PFSK-1 (cell line): ENCODE data around the gene CABP4.
A peak's percentile ranks its signal among the peaks of the same experiment; 100 is the strongest.

Source experiments
- FOXP2 ChIP-seq: optimal IDR thresholded peaks from 2 replicates; pipeline ENCODE3; 2011; ENCODE audit warnings: borderline replicate concordance, control low read depth, inconsistent platforms; ENCODE audit not compliant: insufficient read depth; ENCODE audit errors: extremely low read length, extremely low read depth
- POLR2AphosphoS5 ChIP-seq: IDR thresholded peaks from 2 replicates; pipeline ENCODE4 v1.6.1; 2012; ENCODE audit warnings: low read depth, mild to moderate bottlenecking, control low read depth, low read length, moderate library complexity
- REST ChIP-seq, 2 experiments: IDR thresholded peaks; 2 replicates each; pipeline versions ENCODE4 v1.6.1 to v1.8.0; 2011 to 2012; ENCODE audit warnings: low read depth in 2 of 2, low read length in 2 of 2, control low read depth in 1 of 2, inconsistent platforms in 1 of 2, mild to moderate bottlenecking in 1 of 2, moderate library complexity in 1 of 2; ENCODE audit not compliant: insufficient read depth in 1 of 2
- SIN3A ChIP-seq: IDR thresholded peaks from 2 replicates; pipeline ENCODE4 v1.6.1; 2012; ENCODE audit warnings: mild to moderate bottlenecking, low read length, moderate library complexity, borderline replicate concordance; ENCODE audit not compliant: insufficient read depth
- TAF1 ChIP-seq: IDR thresholded peaks from 2 replicates; pipeline ENCODE4 v1.6.1; 2012; ENCODE audit warnings: low read length, control low read depth, borderline replicate concordance; ENCODE audit not compliant: insufficient read depth

The CABP4 gene

GRCh38 chr11:67501854-67502253 is 46.7 kb downstream of the CABP4 start:
- no peak for TF ChIP-seq TAF1
- TF ChIP-seq POLR2AphosphoS5, result no peak

GRCh38 chr11:67502328-67502979 is 47.3 kb downstream of the CABP4 start:
- no peak for TF ChIP-seq POLR2AphosphoS5

GRCh38 chr11:67503119-67504004 is 48.2 kb downstream of the CABP4 start:
- TF ChIP-seq FOXP2 (no peak), POLR2AphosphoS5 (no peak)

GRCh38 chr11:67504005-67504949 is 49.1 kb downstream of the CABP4 start:
- no peak for TF ChIP-seq REST (IDR thresholded peaks at IDR 0.05; ENCODE audit: insufficient read depth in 1 of 2, low read depth in 2 of 2, low read length in 2 of 2)
- TF ChIP-seq POLR2AphosphoS5, result no peak
- no peak for TF ChIP-seq SIN3A
- TF ChIP-seq TAF1, result no peak
- TF ChIP-seq FOXP2, result no peak

- TF ChIP-seq SIN3A, result no peak
- TF ChIP-seq REST (IDR thresholded peaks at IDR 0.05; ENCODE audit: insufficient read depth in 1 of 2, low read depth in 2 of 2, low read length in 2 of 2), result no peak
- TF ChIP-seq POLR2AphosphoS5, result no peak
- no peak for TF ChIP-seq TAF1
- no peak for TF ChIP-seq FOXP2
These were observed 49.9 kb downstream of the CABP4 start, which contains the start of gene PITPNM1 for GRCh38 chr11:67504950-67505581. PITPNM1 (minus strand) TSS chr11:67505363; CDS start chr11:67504180, 1,183 bp downstream.

GRCh38 chr11:67505605-67506396 is 50.6 kb downstream of the CABP4 start:
- TF ChIP-seq SIN3A (0 out of 2 replicates have a peak, but pooled peaks have one; percentile 22), TAF1 (no peak)
